Urothelium cell line (cell line): ENCODE measurements around the gene PDCD4.
"Not testable (repeated sequence)": the region's sequence is repeated elsewhere in the genome, so short reads cannot be mapped to it uniquely, and the experiment has no call there.

Experiments
- DNase-seq: peaks from one replicate; pipeline ENCODE4 v3.0.0; 2011; ENCODE audit warnings: low spot score, mixed read lengths
- FAIRE-seq: peaks from 2 replicates; lab custom pipeline; 2011; peaks lifted over from hg19 to GRCh38; lab: Jason Lieb, UNC

Gene PDCD4

GRCh38 chr10:110859973-110860376 lies 11.8 kb upstream of the PDCD4 start:
- no peak for FAIRE-seq
- DNase-seq: no peak

GRCh38 chr10:110860576-110861241 lies 11.0 kb upstream of the PDCD4 start:
- no peak for DNase-seq
- FAIRE-seq: no peak

DNA sequence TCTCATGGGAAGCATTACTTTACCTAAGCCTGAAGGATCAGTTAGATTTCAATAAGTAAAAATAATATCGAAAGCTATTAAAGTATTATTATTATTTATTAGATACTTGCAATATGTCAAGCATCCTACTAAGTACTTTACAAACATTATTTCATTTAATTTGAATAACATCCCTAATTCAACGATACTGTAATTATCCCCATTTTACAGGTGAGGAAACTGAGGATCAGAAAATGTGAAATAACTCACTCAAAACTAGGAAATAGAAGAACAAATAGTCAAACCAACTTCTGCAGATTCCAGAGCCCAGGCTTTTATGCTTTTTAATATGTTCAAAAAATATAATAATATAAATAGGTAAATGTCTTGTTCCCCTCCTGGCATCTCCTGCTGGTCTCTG lies 10.3 kb upstream of the PDCD4 start:
- no peak for DNase-seq
- FAIRE-seq: no peak

DNA sequence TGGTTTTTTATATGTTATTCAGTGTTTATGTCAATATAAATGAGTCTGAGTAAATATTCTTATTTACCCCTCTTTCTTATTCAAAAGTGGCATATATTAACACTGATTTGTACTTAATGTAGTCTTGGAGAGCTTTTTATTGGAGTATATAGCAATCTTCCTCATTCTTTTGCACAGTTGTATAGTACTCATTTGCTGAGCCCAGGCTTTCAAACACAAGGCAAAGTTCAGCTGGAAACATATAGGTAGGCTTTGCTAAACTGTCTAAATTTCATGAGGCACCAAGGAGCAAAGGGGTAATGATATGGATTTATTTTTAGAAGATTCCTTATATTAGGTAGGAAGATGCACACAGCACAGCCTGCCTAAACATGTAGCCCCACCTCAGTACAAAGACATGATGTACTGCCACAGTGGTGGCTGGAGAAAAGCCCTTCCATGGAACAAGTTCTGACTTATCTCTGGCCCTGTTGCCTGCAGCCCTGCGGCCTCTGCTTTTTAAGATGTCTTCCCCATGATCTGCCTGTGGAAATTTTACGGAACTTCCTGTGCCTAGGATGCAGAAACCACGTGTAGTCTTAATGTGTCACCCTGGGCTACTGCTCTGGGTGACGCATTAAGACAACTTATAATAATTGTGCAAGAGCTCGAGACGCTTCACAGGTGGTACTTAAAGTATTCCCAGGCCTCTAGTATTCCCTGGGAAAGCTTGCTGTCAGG lies 9.6 kb upstream of the PDCD4 start:
- FAIRE-seq (no peak), DNase-seq (no peak)

DNA sequence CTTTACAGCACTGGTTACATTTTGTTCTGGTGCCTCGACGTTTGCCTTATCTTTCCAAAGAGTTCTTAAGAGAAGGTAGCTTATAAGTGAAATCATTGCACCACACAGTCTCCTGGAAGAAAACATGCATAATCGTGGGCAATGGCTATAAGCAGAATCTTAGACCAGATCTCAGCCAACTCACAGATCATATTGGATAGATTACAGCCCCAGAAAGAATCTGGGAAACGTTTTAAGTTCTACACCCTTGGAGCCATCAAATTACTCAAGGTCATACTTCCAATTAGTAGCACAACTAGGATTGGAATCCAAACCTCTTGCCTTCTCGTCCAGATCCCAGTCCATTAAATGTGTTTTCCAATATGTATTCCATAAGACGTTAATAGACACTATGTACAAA lies 8.8 kb upstream of the PDCD4 start:
- DNase-seq (no peak), FAIRE-seq (no peak)

DNA sequence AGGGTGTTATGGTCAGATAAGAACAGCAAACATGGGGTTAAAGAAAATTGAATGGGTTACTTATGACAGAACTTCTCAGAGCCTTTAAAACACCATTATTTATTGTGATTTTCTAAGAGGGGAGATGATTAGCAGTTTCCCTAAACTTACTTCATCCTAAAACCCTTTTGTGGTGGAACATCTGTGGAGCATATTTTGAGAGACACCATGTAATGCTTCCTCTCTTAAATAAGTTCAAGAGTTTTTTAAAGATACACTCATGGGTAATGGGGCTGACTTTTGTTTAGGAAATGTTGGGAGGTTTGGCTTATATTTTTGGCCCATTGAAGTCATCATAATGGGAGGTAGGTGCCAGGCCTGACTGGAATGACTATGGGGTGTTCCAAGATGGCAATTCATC lies 8.4 kb upstream of the PDCD4 start:
- FAIRE-seq (no peak), DNase-seq (no peak)

DNA sequence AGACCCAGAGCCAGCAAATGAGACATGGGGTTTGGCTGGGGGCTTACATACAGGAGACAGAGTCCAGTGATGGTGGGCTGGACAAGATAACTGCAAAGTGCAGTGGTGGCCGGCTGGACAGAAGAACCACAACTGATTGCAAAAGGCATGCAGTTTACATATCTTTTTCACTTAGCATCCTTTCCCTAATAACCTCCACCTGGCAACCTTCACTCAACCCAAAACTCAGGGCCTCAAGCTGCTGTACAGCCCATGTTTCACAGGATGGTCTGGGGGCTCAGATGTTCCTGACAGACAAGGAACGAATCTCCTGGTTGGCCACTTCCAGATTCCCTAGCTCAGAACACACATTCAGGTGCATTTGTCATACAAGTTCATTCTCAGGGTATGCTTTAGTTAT lies 7.8 kb upstream of the PDCD4 start:
- DNase-seq (no peak), FAIRE-seq (no peak)

DNA sequence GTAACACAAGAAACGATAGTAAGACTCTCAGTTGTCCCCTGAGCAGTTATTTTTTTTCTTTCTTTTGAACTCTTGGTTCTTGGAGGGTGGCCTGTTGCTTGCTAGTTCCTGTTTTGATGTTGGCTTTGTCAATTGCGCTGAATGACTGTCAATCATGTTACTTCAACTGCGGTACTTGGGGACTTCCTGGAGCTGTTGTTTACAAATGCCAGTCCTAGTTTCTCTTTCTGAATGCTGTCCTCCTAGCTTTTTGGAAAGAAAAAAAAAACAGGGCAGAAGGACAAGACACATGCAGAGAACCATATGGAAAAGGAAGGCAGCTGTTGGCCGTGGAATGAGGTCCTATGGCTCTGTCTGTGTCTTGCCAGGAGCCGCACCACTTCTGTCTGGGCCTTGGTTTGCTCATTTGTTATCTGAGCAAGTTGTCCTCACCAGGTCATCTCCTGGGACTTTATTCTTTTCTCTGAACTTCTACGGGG lies 7.0 kb upstream of the PDCD4 start:
- DNase-seq (no peak), FAIRE-seq (no peak)

DNA sequence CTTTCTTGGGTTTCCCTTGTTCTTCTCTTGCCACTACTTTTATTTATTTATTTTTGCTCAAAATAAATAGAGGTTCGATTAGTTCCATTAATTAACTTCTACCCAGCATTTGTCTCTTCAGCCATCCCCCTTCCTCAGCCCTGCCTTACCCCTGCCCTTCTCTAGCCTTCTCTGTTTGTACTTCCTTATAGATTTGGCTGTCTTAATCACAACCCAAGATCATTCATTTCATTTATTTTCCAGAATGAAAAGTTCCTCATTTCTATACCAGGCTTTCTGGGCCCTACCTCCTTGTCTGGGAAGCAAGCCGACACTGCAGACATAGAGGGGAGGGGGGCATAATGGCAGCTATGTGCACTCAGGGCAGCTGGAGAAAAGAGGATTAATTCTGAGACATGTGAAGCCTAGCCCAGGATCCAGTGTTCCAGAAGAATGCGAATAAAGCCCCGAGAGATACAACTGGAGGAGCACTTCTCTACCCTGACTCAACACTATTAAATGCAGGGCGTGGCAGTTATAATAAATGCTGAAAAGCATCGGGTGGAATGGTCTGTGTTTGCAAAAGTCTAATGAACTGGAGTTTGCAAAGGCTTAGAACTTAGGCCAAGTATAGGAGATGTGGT lies 6.4 kb upstream of the PDCD4 start:
- FAIRE-seq: no peak

DNA sequence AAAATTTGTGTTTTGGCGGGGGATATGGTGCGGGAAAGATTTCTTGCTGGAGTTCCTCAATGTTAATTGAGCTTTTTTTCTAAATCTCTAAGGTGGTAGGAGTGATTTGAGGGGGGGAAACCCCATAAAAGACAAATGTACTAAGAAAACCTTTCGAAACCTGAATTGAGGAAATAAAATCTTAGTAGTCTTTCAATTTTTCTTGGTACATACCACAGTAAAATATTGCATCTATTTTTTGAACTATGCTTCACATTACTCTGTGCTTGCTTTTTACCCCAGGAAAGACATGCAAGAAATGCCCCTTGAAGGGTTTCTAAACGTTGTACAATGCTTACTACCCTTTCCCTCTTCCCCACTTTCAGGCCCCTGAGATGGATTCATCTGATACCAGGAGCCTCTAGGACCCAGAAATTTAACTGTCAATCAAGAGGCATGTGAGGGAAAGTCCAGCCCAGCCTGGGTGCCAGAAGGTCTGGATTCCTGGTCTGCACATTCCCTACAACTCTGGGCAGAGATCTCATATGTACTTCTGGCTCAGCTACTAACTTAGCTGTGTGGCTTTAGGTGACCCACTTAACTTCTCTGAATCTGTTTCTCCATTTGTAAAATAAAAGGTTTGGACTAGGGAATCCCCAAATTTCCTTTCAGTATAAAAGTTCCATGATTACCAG lies 5.8 kb upstream of the PDCD4 start:
- FAIRE-seq (no peak), DNase-seq (no peak)

More for the DNA sequence above, 6.4 kb upstream of the PDCD4 start:
- peak; percentile 54 for DNase-seq

- not testable (repeated sequence) for DNase-seq, FAIRE-seq
Measured at GRCh38 chr10:110867011-110867806, 4.5 kb upstream of the PDCD4 start.

DNA sequence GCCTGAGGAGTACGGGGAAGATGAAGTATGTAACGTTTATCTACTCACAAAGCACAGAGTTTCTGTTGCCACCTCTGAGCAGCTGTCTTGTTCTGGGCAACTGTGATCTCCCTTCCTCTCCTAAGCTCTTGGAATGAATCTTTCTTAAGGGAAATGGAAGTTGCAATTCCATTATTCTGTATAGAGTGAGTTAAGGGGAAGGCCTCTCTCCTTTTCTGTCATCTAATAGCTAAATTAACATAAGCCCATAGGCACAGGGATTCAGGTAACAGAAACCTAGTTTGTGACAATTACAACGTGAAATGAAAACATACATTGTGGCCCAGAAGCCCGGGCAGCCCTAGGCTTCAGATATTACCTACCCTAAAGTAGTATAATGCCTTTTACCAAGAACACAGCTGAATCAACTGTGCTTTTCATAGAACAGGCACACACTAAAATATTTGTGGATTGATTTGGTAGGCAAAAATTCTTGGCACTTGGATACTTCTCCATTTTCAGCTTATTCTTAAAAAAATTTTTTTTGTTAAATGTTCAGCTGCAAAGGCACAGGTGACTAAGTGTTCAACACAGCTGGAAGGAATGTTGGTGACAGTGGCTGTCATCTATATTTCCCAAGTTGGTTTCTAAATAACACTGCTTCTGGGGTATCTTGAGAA lies 3.8 kb upstream of the PDCD4 start:
- FAIRE-seq: no peak
- no peak for DNase-seq

DNA sequence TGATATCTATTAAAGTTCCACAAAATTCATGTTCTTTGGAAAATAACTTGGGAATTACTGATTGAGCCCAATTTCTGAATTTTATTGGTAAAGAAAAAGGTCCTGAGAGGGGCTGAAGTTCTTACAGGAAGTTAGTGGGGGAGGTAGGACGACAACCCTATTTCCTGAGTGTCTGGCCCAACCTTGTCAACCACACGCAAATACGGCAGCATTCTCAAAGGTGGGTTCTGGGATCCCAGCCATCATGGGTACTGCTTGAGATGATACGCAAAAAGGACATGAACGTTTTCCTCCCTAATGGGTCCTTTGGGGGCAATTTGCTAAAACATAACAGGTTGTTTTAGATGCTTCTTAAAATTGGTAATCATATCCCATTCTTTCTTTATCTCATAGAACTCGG lies 2.7 kb upstream of the PDCD4 start:
- DNase-seq (no peak), FAIRE-seq (no peak)

- DNase-seq: no peak
- FAIRE-seq: no peak
Measured at GRCh38 chr10:110870823-110871297, 868 bp upstream of the PDCD4 start.

- DNase-seq (peak; percentile 66), FAIRE-seq (no peak)
Measured at GRCh38 chr10:110872145-110872983, 636 bp downstream of the PDCD4 start.

DNA sequence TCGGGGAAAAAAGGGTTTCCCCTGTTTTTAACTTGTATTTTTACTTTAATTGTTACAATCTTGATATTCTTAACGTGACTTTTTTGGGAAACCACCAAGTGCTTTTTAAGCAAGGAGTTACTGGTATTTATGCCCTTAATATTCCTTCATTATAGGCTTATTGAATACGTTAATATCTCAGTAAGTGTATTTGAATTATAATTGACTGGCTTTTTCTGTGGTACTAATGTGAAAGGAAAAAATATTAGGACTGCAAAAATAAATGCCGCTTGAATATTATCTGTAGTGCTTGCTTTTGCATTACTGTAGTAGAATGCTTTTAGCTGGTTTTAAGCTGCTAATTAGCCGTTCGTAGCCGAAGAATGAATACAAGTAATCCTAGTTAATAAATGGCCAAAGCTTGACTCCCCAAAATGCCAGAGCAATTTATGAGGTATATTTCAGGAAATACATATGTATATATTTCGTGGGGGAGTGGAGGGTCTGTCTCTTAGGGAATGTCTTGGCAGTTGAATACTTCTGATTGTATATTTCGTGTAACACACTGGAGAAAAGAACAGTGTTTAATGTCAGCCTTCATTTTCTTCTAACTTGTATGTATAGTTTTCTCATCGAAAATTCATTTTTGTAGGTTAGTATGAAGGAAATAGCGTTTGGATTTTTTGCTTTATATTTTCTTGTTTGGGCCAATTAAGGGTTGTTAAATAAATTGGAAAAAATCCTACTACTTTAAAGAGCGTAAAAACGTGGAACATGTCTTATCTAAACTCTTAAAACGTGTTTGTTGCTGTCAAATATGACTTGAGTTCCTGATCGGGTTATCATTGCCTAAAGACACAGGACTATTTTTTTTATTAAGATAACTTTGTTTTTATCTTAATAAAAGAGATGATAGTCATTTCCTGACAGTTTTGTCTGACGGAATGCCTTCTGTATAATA lies 1.5 kb downstream of the PDCD4 start:
- DNase-seq (no peak), FAIRE-seq (no peak)

GRCh38 chr10:110873951-110874350 lies 2.2 kb downstream of the PDCD4 start:
- DNase-seq: no peak

GRCh38 chr10:110876000-110876399 lies 4.3 kb downstream of the PDCD4 start:
- FAIRE-seq (no peak), DNase-seq (no peak)

More at GRCh38 chr10:110873951-110874350, 2.2 kb downstream of the PDCD4 start:
- no peak for FAIRE-seq
